GM12878 (cell line): ENCODE results near the gene DNAH17. TPM values are rescaled to one million over a fixed set of nuclear protein-coding genes. Genes with fewer than 3 reads are reported as not detected.

ENCODE experiments used
- ATAC-seq: fragments of 200-7000 bp; cut with Tn5 transposase; 3 replicates; pipeline ENCODE4 v1.9.1; 2020; ENCODE audit warnings: mild to moderate bottlenecking, moderate library complexity
- BruUV-seq: library from RNA; stranded (reverse); fragments of 400-500 nt; replicated peaks from 2 replicates; lab custom pipeline; 2021; lab: Mats Ljungman, UMichigan
- CTCF ChIA-PET: fragments of 300-600 bp; sonication (Branson Sonifier 250); formaldehyde crosslinking; extraction: SDS; loops from one replicate; lab custom pipeline; 2021; ENCODE audit warnings: inconsistent platforms; lab: Yijun Ruan, JAX
- POLR2A ChIA-PET: fragments of 350-600 bp; formaldehyde crosslinking; extraction: SDS; loops from one replicate; lab custom pipeline; 2021; ENCODE audit warnings: inconsistent platforms; lab: Charles Lee
- RAD21 ChIA-PET: fragments of 300-600 bp; sonication (Branson Sonifier 250); formaldehyde crosslinking; loops from one replicate; lab custom pipeline; 2023; ENCODE audit warnings: antibody characterized with exemption; ENCODE audit not compliant: unreplicated experiment; lab: Charles Lee
- SMC1A ChIA-PET: fragments of 300-600 bp; sonication (Branson Sonifier 250); formaldehyde crosslinking; loops from one replicate; lab custom pipeline; 2023; ENCODE audit not compliant: unreplicated experiment, uncharacterized antibody; lab: Charles Lee
- DNase-seq: peaks from one replicate; pipeline ENCODE4 v3.0.0-alpha.2; 2011; ENCODE audit warnings: low read depth, low spot score
- FAIRE-seq: peaks from 3 replicates; lab custom pipeline; 2011; peaks lifted over from hg19 to GRCh38; lab: Jason Lieb, UNC
- H2AFZ ChIP-seq: 2 replicates; pipeline ENCODE4 v1.6.0; 2011; ENCODE audit warnings: low read depth, low read length, control low read depth; ENCODE audit not compliant: control insufficient read depth
- H3K27ac ChIP-seq: 2 replicates; pipeline ENCODE4 v1.5.1; 2011; ENCODE audit warnings: control low read depth; ENCODE audit not compliant: control insufficient read depth, insufficient read depth
- H3K27me3 ChIP-seq, 2 experiments: replicated peaks in 1 of 2; 2 replicates each; pipeline versions ENCODE4 v1.6.0 to v1.6.1; 2011; ENCODE audit warnings: low read length in 1 of 2; ENCODE audit not compliant: control insufficient read depth in 2 of 2, insufficient read depth in 2 of 2
- H3K36me3 ChIP-seq, 2 experiments: 2 replicates each; pipeline ENCODE4 v1.5.1; 2011; ENCODE audit warnings: low read length in 1 of 2; ENCODE audit not compliant: control insufficient read depth in 2 of 2, insufficient read depth in 2 of 2
- H3K4me1 ChIP-seq: 2 replicates; pipeline ENCODE4 v1.6.1; 2011; ENCODE audit warnings: mild to moderate bottlenecking, low read length, moderate library complexity, mixed read lengths; ENCODE audit not compliant: control insufficient read depth, insufficient read depth
- H3K4me2 ChIP-seq: 2 replicates; pipeline ENCODE4 v1.6.0; 2011; ENCODE audit warnings: control low read depth; ENCODE audit not compliant: control insufficient read depth, insufficient read depth
- H3K4me3 ChIP-seq: fragments of 200-600 bp; sonication (generic); 2 replicates; pipeline ENCODE4 v1.5.1; 2016
- H3K79me2 ChIP-seq: 2 replicates; pipeline ENCODE4 v1.6.0; 2011; ENCODE audit warnings: low read length; ENCODE audit not compliant: control insufficient read depth, insufficient read depth
- H3K9ac ChIP-seq: 2 replicates; pipeline ENCODE4 v1.8.0; 2011; ENCODE audit warnings: low read length, control low read depth, mixed read lengths; ENCODE audit not compliant: control insufficient read depth, insufficient read depth
- H3K9me3 ChIP-seq: replicated peaks from 3 replicates; pipeline ENCODE4 v1.5.1; 2011; ENCODE audit warnings: mild to moderate bottlenecking, low read length; ENCODE audit not compliant: control insufficient read depth, insufficient read depth
- H4K20me1 ChIP-seq: 2 replicates; pipeline ENCODE4 v1.6.0; 2011; ENCODE audit not compliant: control insufficient read depth, insufficient read depth
- BHLHE40 ChIP-seq, 2 experiments: fragments of 450-650 bp in 1 of 2; IDR thresholded peaks; 2 replicates each; pipeline ENCODE4 v1.6.1; 2011 to 2017; ENCODE audit warnings: low read depth in 2 of 2, borderline replicate concordance in 1 of 2, improper control_type of control experiment in 1 of 2, low read length in 1 of 2, mild to moderate bottlenecking in 1 of 2
- CBX5 ChIP-seq: sonication (generic); IDR thresholded peaks from 2 replicates; pipeline ENCODE4 v1.6.1; 2016; ENCODE audit warnings: low read depth, moderate library complexity, mild to moderate bottlenecking, inconsistent platforms
- EZH2 ChIP-seq: IDR thresholded peaks from 2 replicates; pipeline ENCODE4 v1.6.1; 2012; ENCODE audit warnings: low read depth, mild to moderate bottlenecking, control low read depth, inconsistent platforms, low read length, borderline replicate concordance; ENCODE audit not compliant: control insufficient read depth
- GATAD2B ChIP-seq: fragments of 450-650 bp; conservative IDR thresholded peaks from 2 replicates; pipeline ENCODE4 v1.6.1; 2017; ENCODE audit warnings: low read depth, mild to moderate bottlenecking, moderate library complexity
- KLF5 ChIP-seq: fragments of 450-650 bp; IDR thresholded peaks from 2 replicates; pipeline ENCODE4 v1.6.1; 2014; ENCODE audit warnings: mild to moderate bottlenecking; ENCODE audit not compliant: partially characterized antibody
- PKNOX1 ChIP-seq: fragments of 450-650 bp; IDR thresholded peaks from 2 replicates; pipeline ENCODE4 v1.6.1; 2016; ENCODE audit warnings: mild to moderate bottlenecking
- RELB ChIP-seq: fragments of 450-650 bp; IDR thresholded peaks from 2 replicates; pipeline ENCODE4 v1.6.1; 2017; ENCODE audit warnings: low read depth, mild to moderate bottlenecking, moderate library complexity
- SMAD1 ChIP-seq: fragments of 450-650 bp; IDR thresholded peaks from 2 replicates; pipeline ENCODE4 v1.6.1; 2018; ENCODE audit warnings: mild to moderate bottlenecking, low read depth; ENCODE audit not compliant: partially characterized antibody
- SMARCA5 ChIP-seq: fragments of 450-650 bp; IDR thresholded peaks from 2 replicates; pipeline ENCODE4 v1.6.1; 2017; ENCODE audit warnings: mild to moderate bottlenecking
- SREBF2 ChIP-seq: IDR thresholded peaks from 2 replicates; pipeline ENCODE4 v1.6.1; 2012; ENCODE audit warnings: mild to moderate bottlenecking, low read length
- TBL1XR1 ChIP-seq: IDR thresholded peaks from 2 replicates; pipeline ENCODE4 v1.6.1; 2012; ENCODE audit warnings: low read depth, low read length, improper control_type of control experiment
- TCF12 ChIP-seq: IDR thresholded peaks from 2 replicates; pipeline ENCODE4 v1.6.1; 2011; ENCODE audit warnings: low read depth, mild to moderate bottlenecking, low read length
- ZNF24 ChIP-seq: fragments of 450-650 bp; IDR thresholded peaks from 2 replicates; pipeline ENCODE4 v1.6.1; 2017; ENCODE audit warnings: antibody characterized with exemption, mild to moderate bottlenecking
- WGBS: methylation state at CpG from one replicate; pipeline ENCODE4 v1.1.6; 2016; ENCODE audit warnings: low lambda C conversion rate; ENCODE audit not compliant: insufficient replicate concordance, insufficient coverage; ENCODE audit errors: missing lambda C conversion rate; 5-methylcytosine and 5-hydroxymethylcytosine counted together
- in situ Hi-C: fragments of 300-500 bp; cut with MboI; formaldehyde crosslinking; loops from 9 replicates; pipeline ENCODE4 v1.14.3; 2018; ENCODE audit warnings: mixed read lengths
- intact Hi-C: fragments of 100-400 bp; cut with micrococcal nuclease; formaldehyde crosslinking; loops from one replicate; pipeline ENCODE4 v1.14.2; 2022; ENCODE audit not compliant: unreplicated experiment
- polyA plus RNA-seq, 11 experiments: library from polyadenylated mRNA; depleted of rRNA in 4 of 11; unstranded in 6 of 11; stranded (reverse) in 5 of 11; fragments of >200 nt; fragmentation: Nextera tagmentation in 4 of 11; fragmentation: Illumina TruSeq in 1 of 11; extraction: Ambion mirVana in 4 of 11; extraction: Trizol in 1 of 11; gene quantifications; 1 replicate in 1 of 11; 2 replicates in 10 of 11; pipeline versions ENCODE4 v1.2.1 to v1.2.3, GENCODE V29; 2011 to 2016; ENCODE audit warnings: inconsistent platforms in 2 of 11, missing spikeins in 2 of 11, low read depth in 1 of 11
- total RNA-seq, 4 experiments: library from RNA; depleted of rRNA in 3 of 4; stranded (reverse); fragments of >200 nt in 3 of 4; fragmentation: Illumina TruSeq in 1 of 4; extraction: Trizol in 1 of 4; gene quantifications; 2 replicates each; pipeline versions ENCODE4 v1.2.1 to v1.2.3, GENCODE V29; 2013 to 2021

DNAH17 gene
- total and polyA plus RNA-seq, 10 of the 15 experiments (the other 5 are each of a cell fraction or from before 2014, with no cell fraction given) = 0.16 to 2.9 (median 0.56) TPM

GRCh38 chr17:78589885-78590284 is 12.7 kb upstream of the DNAH17 start:
- RAD21 ChIA-PET = no interaction called here
- POLR2A ChIA-PET = no interaction called here
- ATAC-seq = no peak
- no peak for DNase-seq
- no peak overlapping the region for H3K9ac ChIP-seq
- CTCF ChIA-PET = no interaction called here
- SMC1A ChIA-PET = no interaction called here
- peaks cover 3% of the 10 kb centered on the region for H3K4me1 ChIP-seq
- no peaks in the 10 kb centered on the region for H3K79me2 ChIP-seq
- no peak overlapping the region for H3K4me2 ChIP-seq
- no peak for FAIRE-seq
- 75% methylated on average over 13 of the region's 13 CpGs for WGBS
- in situ Hi-C loops = no loop called here
- H3K4me3 ChIP-seq = no peak overlapping the region
- 0 out of 4 replicates have a peak, but pooled peaks cover 0 to 1% of the 10 kb centered on the region in 2 experiments for H3K27me3 ChIP-seq
- H2AFZ ChIP-seq = no peak overlapping the region
- H4K20me1 ChIP-seq = no peaks in the 10 kb centered on the region
- no TSS peak for BruUV-seq
- H3K9me3 ChIP-seq = no peaks in the 10 kb centered on the region
- no peak overlapping the region for H3K27ac ChIP-seq
- intact Hi-C loops = no loop called here
- TF ChIP-seq KLF5 (no peak), SREBF2 (no peak), TBL1XR1 (no peak), TCF12 (no peak), PKNOX1 (no peak), SMARCA5 (no peak), CBX5 (no peak), GATAD2B (no peak), SMAD1 (no peak), BHLHE40 (IDR thresholded peaks at IDR 0.05; ENCODE audit: borderline replicate concordance in 1 of 2, low read depth in 2 of 2, low read length in 1 of 2) (no peak), ZNF24 (no peak), RELB (no peak), EZH2 (no peak)
- H3K36me3 ChIP-seq = no peaks in the 10 kb centered on the region
